PC-3 (cell line): ENCODE results near the gene ZNF740.

Source experiments
- CTCF ChIP-seq: fragments of 300-600 bp; sonication (generic); conservative IDR thresholded peaks from 2 replicates; pipeline ENCODE4 v1.5.1; 2017; ENCODE audit warnings: antibody characterized with exemption, low read depth, mild to moderate bottlenecking, low read length
- EZH2 ChIP-seq: fragments of 300-600 bp; sonication (generic); IDR thresholded peaks from one replicate; pipeline ENCODE4 v1.6.1; 2017; ENCODE audit warnings: antibody characterized with exemption, mild to moderate bottlenecking, low read length; ENCODE audit not compliant: unreplicated experiment

DNA sequence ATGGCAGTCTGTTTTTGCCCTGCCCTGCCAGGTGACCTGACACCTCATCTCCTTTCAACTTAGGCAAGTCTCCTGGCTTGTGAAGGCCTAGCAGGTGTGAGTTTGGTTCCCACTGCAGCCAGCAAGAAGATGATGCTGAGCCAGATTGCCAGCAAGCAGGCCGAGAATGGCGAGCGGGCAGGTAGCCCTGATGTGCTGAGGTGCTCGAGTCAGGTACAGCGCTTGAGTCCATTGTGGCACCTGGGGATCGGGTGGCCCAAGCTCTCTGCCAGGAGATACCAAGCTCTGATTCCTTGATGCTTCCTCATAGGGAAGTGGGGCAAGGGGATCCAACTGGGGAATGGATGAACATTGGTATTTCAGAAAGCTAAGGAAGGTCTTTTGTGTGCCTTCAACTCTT is 4.3 kb downstream of the ZNF740 start:
- TF ChIP-seq CTCF (no peak), EZH2 (no peak)
